Effector memory CD8-positive, alpha-beta T cell (primary cell): Measurements from ENCODE around the gene TTC7B.

Source experiments
- ATAC-seq: fragments of 150-1000 bp; cut with Tn5 transposase; replicated peaks from 2 replicates; pipeline ENCODE4 v1.10.0; 2021; ENCODE audit warnings: mild to moderate bottlenecking, moderate library complexity
- DNase-seq, 3 experiments: peaks; one replicate each; pipeline ENCODE4 v3.0.0; 2021
- H3K27ac Mint-ChIP-seq, 2 donors: one replicate each; pipeline ENCODE4 v1.8.0; 2022; ENCODE audit warnings: mild to moderate bottlenecking in 2 of 2, mixed read lengths in 2 of 2, moderate library complexity in 2 of 2
- H3K27me3 Mint-ChIP-seq, 2 donors: one replicate each; pipeline ENCODE4 v1.8.0; 2022; ENCODE audit warnings: mixed read lengths in 2 of 2
- H3K36me3 Mint-ChIP-seq: one replicate; pipeline ENCODE4 v1.8.0; 2022; ENCODE audit warnings: mild to moderate bottlenecking, moderate library complexity, mixed read lengths; ENCODE audit not compliant: insufficient read depth
- H3K4me1 Mint-ChIP-seq, 2 donors: one replicate each; pipeline ENCODE4 v1.8.0; 2022; ENCODE audit warnings: low read depth in 2 of 2, mixed read lengths in 2 of 2
- H3K4me3 Mint-ChIP-seq, 2 donors: one replicate each; pipeline ENCODE4 v1.8.0; 2022; ENCODE audit warnings: mild to moderate bottlenecking in 2 of 2, mixed read lengths in 2 of 2, moderate library complexity in 2 of 2
- H3K9me3 Mint-ChIP-seq, 2 donors: one replicate each; pipeline ENCODE4 v1.8.0; 2022; ENCODE audit warnings: mixed read lengths in 2 of 2

Gene TTC7B

DNA sequence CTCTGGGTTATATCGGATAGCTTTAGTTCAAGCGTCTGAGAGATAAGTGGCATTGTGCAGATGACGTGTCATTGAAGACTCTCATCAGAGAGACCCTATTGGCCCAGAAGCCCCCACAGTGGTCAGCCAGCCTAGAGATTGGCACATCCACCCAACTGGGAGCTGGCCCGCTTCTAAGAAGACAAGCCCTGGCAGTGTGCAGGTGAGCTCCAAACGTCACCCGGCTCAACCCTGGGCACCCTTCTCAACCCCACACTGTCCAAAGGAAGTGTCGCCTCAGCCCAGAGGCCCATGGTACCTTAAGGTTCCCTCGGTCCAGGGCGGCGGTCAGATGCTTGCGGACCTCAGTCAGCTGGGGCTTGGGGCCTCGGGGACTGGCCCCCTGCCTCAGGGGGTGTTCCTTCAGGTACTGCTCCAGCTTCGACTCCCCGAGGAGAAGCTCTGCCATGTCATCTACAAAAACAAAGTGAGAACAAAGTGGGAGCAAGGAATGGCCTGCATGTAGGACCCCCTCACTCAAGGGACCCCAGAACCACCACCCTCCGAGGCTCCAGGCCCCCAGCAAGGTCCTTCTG, 30.3 kb downstream of the TTC7B start:
- Mint-ChIP-seq H3K27me3 (no peaks in the 10 kb centered on the region), H3K9me3 (no peaks in the 10 kb centered on the region), H3K4me3 (no peak overlapping the region), H3K36me3 (no peaks in the 10 kb centered on the region), H3K27ac (no peak overlapping the region), H3K4me1 (no peaks in the 10 kb centered on the region)
- no peak for DNase-seq
- ATAC-seq: no peak

DNA sequence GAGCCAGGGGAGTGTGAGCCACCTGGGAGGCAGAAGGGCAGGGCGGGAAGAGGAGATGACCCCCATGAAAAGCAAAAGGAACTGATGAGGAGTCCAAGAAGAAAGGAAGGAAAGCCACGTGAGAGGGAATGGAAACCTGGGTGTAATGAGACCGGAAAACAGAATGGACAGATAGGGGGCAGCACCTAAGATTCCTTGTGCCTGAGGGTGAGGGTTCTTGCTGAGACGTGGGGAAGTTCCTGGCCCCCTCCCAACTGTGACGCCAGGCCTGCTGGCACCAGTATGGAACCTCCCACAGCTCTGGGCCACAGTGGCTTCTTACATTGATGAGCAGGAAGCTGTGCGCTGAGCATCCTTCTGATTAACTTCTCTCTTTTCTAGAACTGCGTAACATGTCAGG, 30.8 kb downstream of the TTC7B start:
- DNase-seq: no peak
- no peaks in the 10 kb centered on the region for H3K9me3 Mint-ChIP-seq
- H3K4me3 Mint-ChIP-seq: no peak overlapping the region
- no peaks in the 10 kb centered on the region for H3K36me3 Mint-ChIP-seq
- H3K27me3 Mint-ChIP-seq: no peaks in the 10 kb centered on the region
- no peak overlapping the region for H3K27ac Mint-ChIP-seq
- H3K4me1 Mint-ChIP-seq: no peaks in the 10 kb centered on the region
- no peak for ATAC-seq

DNA sequence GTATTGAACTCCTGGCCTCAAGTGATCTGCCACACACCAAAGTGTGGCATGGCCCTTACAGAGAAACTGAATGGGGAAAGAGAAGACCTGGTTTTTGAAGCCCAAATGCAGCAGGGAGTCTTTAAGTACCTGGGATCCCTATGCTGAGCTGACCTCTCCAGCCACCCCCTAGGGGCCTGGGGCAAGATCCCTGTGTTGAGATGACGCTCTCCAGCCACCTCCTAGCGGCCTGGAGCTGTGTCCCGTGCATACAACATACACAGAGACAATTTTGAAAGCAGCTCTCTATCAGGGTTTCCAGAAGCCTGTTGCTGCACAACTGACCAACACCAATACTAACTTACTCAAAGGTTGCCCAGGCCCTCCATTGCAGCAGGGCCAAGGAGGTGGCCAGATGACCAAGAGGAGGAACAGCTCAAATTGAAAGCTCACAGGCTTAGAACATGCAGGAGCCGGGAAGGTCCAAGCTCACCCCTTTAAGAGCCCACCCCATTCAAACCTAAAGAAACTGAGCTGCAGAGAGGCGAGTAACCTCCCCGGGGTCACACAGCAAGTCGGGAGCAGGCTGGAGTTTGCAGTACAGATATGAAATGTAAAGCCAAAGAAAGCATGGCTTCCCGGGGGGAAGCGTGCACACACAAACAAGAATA, 31.5 kb downstream of the TTC7B start:
- H3K27ac Mint-ChIP-seq: no peak overlapping the region
- H3K4me1 Mint-ChIP-seq: no peaks in the 10 kb centered on the region
- no peak overlapping the region for H3K4me3 Mint-ChIP-seq
- ATAC-seq (no peak), DNase-seq (no peak)
- no peaks in the 10 kb centered on the region for H3K9me3 Mint-ChIP-seq
- no peaks in the 10 kb centered on the region for H3K36me3 Mint-ChIP-seq
- H3K27me3 Mint-ChIP-seq: no peaks in the 10 kb centered on the region

DNA sequence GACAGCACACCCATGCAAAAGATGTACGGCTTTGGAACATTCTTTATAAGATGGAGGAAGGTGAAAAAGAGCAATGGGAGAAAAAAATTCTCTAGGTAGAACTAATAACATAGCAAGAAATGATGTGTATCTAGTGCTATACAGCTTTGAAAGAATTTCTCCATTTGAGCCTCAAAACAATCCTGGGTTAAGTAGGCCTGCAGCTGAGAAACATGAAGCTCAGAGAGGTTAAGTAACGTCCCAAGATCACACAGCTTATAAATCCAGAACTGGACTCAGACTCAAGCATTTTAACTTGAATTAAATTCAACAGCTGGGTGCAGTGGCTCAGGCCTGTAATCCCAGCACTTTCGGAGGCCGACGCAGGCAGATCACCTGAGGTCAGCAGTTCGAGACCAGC, 32.9 kb downstream of the TTC7B start:
- Mint-ChIP-seq H3K4me3 (no peak overlapping the region), H3K27ac (no peak overlapping the region), H3K9me3 (no peaks in the 10 kb centered on the region), H3K4me1 (no peaks in the 10 kb centered on the region), H3K27me3 (no peaks in the 10 kb centered on the region), H3K36me3 (no peaks in the 10 kb centered on the region)
- ATAC-seq (no peak), DNase-seq (no peak)

DNA sequence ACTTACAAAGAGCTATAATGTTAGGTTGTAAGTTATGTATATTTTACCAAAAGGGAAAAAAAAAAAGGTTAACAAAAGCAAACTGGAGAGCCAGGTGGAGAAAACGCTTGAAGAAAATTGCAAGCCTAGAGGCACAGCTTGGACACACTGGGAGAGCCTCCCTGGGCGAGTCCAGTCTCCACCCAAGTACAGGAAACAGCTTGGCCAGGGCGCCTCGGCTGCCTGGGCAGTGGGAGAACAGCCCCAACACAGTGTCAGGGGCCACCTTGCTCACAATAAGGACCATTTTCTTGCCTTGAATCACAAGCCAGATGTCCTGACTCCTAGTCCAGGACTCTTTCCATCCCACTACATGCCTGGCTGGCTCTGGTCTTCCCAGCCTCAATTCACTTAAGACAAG, 33.3 kb downstream of the TTC7B start:
- Mint-ChIP-seq H3K4me3 (no peak overlapping the region), H3K27ac (no peak overlapping the region), H3K27me3 (no peaks in the 10 kb centered on the region), H3K9me3 (no peaks in the 10 kb centered on the region), H3K36me3 (no peaks in the 10 kb centered on the region), H3K4me1 (no peaks in the 10 kb centered on the region)
- DNase-seq: no peak
- no peak for ATAC-seq

DNA sequence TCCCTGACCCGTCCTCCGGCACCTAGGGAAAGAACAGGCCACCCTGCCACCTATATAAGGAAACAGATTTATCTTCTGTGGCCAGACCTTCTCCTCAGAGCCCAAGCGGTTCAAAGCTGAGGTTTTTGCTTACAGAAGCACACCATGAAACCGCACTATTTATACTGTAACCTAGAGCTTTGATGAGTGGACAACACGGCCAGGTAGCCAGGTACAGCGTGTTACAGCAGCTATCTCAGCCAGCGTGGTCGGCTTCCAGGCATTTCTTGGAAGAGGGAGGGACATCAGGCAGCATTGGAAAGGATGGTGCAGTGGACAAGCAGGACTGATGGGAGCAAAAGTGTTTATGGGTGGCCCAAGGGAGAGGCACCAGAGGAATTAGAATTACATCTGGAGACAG, 34.4 kb downstream of the TTC7B start:
- ATAC-seq (no peak), DNase-seq (no peak)
- Mint-ChIP-seq H3K4me3 (no peak overlapping the region), H3K4me1 (no peaks in the 10 kb centered on the region), H3K27me3 (no peaks in the 10 kb centered on the region), H3K27ac (no peak overlapping the region), H3K36me3 (no peaks in the 10 kb centered on the region), H3K9me3 (no peaks in the 10 kb centered on the region)

DNA sequence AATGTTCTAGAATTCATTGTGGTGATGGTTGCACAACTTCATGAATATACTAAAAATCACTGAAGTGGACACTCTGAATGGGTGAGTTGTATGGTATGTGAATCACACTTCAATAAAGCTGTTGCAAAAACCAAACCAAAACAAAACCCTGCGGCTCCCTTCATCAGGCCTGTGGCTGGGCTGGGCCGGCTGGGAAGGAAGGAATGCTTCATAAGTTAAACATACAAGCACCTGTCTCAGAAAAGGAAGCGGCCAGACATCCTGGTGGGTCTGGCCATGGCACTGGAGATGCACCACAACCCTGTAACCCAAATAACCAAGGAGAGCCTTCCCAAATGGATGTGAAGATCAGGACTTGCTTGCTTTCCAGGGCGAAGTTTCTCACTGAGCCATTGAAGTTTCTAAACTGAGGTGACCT, 34.9 kb downstream of the TTC7B start:
- H3K27me3 Mint-ChIP-seq: no peaks in the 10 kb centered on the region
- no peaks in the 10 kb centered on the region for H3K9me3 Mint-ChIP-seq
- H3K36me3 Mint-ChIP-seq: no peaks in the 10 kb centered on the region
- H3K27ac Mint-ChIP-seq: no peak overlapping the region
- ATAC-seq (no peak), DNase-seq (no peak)
- H3K4me1 Mint-ChIP-seq: no peaks in the 10 kb centered on the region
- H3K4me3 Mint-ChIP-seq: no peak overlapping the region

DNA sequence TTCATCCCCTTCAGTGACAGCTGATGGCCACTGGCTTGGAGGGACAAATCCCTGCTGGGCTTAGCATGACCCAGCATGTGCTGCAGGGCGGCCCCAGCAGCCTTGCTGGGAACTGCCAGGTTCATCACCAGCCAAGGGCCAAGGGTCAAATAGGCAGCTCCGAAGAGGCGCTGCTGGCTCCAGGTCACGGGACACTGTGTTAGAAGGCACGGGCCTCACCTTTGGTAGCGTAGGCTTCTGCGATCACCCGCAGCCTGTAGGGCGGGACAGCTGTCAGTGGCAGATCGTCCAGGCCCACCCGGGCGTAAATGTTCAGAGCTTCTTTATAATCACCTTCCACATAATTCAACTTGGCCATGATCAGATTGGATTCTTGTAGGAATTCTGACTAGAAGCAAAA, 35.7 kb downstream of the TTC7B start:
- ATAC-seq (no peak), DNase-seq (no peak)
- Mint-ChIP-seq H3K27me3 (no peaks in the 10 kb centered on the region), H3K4me1 (no peaks in the 10 kb centered on the region), H3K36me3 (no peaks in the 10 kb centered on the region), H3K4me3 (no peak overlapping the region), H3K27ac (no peak overlapping the region), H3K9me3 (no peaks in the 10 kb centered on the region)

DNA sequence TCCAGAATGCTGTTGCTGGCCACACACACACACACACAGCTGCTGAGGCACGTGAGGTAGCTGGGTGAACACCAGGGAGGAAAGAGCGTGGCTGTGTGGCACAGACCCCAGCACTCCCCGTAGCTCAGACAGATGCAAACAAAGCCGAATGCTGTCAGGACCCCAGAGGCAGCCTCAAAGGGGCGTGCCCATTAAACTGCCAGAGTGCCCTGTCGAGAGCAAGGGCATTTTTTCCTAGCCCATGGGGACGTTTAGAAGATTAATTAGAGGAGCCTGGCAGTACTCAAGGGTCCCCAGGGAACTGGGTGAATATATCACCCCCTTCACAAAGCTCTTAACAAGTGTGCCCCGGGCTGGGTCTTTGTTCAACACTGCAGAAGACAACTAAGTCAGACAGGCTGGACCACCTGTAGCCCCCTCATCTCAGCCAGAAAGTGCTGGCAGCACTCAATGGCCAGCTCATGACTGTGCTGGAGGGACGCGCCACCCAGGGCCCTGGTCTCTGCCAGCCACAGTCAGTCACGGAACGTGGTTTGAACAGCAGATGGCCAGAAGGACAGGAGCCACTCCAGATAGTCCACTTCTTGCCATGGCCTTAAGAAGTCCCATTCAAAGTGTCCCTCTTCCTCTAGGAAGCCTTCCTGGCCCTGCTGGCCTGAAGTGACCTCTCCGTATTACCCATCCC, 37.5 kb downstream of the TTC7B start:
- Mint-ChIP-seq H3K27me3 (no peaks in the 10 kb centered on the region), H3K27ac (no peak overlapping the region), H3K36me3 (no peaks in the 10 kb centered on the region), H3K4me3 (no peak overlapping the region), H3K4me1 (no peaks in the 10 kb centered on the region), H3K9me3 (no peaks in the 10 kb centered on the region)
- no peak for DNase-seq
- ATAC-seq: no peak

DNA sequence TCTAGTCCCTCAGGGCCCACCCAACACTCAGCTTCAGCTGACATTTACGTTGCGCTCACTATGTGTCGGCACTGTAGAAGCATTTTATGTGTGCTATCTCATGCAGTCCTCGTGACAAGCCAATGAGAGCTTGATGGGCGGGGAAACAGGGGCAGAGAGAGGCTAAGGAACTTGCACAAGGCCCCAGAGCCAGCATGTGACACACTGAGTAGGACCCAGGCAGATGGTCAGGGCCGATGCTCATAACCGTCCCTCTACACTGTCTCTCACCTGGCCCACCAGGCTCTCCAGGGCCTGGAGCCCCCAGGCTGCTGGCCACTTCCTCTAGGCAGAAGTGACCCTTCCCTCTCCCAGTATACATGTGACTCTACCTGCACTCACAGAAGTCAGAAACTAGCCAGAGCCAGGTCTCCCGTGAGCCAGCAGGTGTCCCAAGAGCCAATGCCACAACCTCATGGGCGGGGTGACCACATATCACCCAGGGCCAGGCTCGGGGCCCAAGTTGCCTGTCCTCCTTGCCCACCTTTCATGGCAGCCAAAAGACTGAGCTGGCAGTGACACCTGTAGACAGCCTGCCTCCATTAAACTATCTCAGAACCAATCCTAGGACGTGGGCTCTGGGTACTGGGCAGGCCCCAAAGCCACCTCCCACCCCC, 38.3 kb downstream of the TTC7B start:
- no peaks in the 10 kb centered on the region for H3K9me3 Mint-ChIP-seq
- no peak overlapping the region for H3K27ac Mint-ChIP-seq
- H3K4me1 Mint-ChIP-seq: no peaks in the 10 kb centered on the region
- no peaks in the 10 kb centered on the region for H3K27me3 Mint-ChIP-seq
- H3K36me3 Mint-ChIP-seq: no peaks in the 10 kb centered on the region
- H3K4me3 Mint-ChIP-seq: no peak overlapping the region
- DNase-seq (no peak), ATAC-seq (no peak)

DNA sequence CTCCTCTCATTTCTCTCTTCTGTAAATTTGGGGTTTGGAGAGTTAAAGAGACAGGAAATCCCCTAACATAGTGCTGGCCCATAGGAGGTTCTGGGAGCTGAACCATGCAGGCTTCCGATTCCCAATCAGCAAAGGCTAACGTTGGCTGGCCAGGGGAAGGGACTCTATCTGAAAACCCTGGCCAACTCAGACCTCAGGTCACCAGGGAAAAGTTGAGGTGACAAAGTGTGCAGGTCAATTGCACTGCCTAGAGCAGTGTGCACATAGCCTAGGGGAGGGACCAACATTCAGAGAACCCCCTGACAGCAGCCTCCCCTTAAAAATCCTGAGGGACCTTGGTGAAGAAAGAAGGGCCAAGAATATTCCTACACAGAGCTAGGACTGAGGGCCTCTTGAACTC, 38.9 kb downstream of the TTC7B start:
- no peaks in the 10 kb centered on the region for H3K9me3 Mint-ChIP-seq

DNA sequence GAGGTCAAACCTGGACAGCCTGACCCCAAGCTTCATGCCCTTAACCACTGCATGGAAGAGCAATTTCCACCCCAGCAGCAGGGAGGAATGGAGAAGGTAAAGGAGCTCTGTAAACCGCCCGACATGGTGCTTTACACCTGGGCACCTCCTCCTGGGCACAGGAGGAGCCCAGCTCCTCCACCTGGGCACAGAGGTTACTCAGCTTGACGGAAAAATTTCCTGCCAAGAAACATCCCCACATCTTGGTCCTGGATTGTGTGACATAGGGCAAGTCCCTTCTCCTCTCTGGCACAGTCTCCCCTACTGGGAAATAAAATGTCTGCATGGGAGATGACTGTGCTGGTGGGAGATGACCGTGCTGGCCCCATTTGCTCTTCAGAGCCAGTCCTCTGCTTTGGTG, 40.8 kb downstream of the TTC7B start:
- no peak overlapping the region for H3K27ac Mint-ChIP-seq
- H3K9me3 Mint-ChIP-seq: no peaks in the 10 kb centered on the region
- H3K4me3 Mint-ChIP-seq: no peak overlapping the region
- H3K4me1 Mint-ChIP-seq: no peaks in the 10 kb centered on the region
- no peak for ATAC-seq
- no peaks in the 10 kb centered on the region for H3K27me3 Mint-ChIP-seq
- H3K36me3 Mint-ChIP-seq: no peaks in the 10 kb centered on the region
- DNase-seq: no peak

More for the DNA sequence above, 38.9 kb downstream of the TTC7B start:
- Mint-ChIP-seq H3K27me3 (no peaks in the 10 kb centered on the region), H3K36me3 (no peaks in the 10 kb centered on the region), H3K27ac (no peak overlapping the region), H3K4me1 (no peaks in the 10 kb centered on the region), H3K4me3 (no peak overlapping the region)
- ATAC-seq (no peak), DNase-seq (no peak)

DNA sequence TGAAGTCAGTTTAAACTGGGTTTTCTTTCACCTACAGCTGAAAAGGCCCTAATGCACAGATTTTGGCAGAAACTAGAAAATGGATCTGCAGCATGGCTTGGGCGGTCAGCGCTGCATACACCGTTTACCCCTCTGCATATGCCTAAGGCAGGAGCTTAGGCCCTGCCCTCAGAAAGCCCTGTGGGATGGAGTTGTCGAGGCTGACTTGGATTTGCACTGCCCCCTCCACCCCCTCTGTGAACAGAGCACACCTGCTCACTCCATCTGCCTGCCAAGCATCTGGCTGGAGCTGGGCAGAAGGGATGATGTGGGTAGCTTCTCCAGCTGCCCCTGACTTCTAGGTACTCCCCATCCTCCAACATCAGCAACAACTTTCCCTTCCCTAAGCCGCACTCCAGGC, 41.9 kb downstream of the TTC7B start:
- peaks cover 0 to 4% of the 10 kb centered on the region in 2 donors for H3K27me3 Mint-ChIP-seq
- H3K27ac Mint-ChIP-seq: no peak overlapping the region
- DNase-seq (no peak), ATAC-seq (no peak)
- H3K9me3 Mint-ChIP-seq: no peaks in the 10 kb centered on the region
- H3K36me3 Mint-ChIP-seq: no peaks in the 10 kb centered on the region
- H3K4me1 Mint-ChIP-seq: no peaks in the 10 kb centered on the region
- H3K4me3 Mint-ChIP-seq: no peak overlapping the region

DNA sequence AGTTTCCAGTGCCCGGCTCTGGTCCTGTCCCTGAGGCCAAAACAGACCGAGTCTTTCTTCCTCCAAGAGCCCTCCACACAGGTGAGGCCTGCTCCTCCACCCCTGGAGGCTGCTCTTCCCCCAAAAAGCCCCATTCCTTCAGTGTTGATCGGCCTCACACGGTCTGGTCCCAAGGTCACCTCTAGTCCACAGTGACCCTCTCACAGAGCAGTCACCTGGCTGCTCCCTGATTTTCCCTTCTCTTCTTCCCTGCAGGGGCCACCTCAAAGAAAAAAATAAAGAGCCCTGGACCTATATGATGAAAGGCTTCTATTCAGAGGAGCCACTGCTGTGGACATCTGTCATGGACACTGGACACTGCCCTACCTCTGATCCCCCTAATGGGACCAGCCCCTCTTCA, 42.5 kb downstream of the TTC7B start:
- Mint-ChIP-seq H3K36me3 (no peaks in the 10 kb centered on the region), H3K27ac (no peak overlapping the region), H3K9me3 (no peaks in the 10 kb centered on the region), H3K27me3 (peaks cover 0 to 6% of the 10 kb centered on the region in 2 donors), H3K4me1 (no peaks in the 10 kb centered on the region), H3K4me3 (no peak overlapping the region)
- ATAC-seq: no peak
- DNase-seq: no peak
